Right lung (tissue), 5 donors: ENCODE results near the gene C22orf31. TPM values are rescaled to one million over a fixed set of nuclear protein-coding genes. Genes with fewer than 3 reads are reported as not detected.

Experiments used
- DNase-seq, 2 donors: peaks; one replicate each; pipeline ENCODE4 v3.0.0-alpha.2; 2013
- polyA plus RNA-seq, 5 donors: library from polyadenylated mRNA; unstranded; fragments of 120-200 nt; gene quantifications; one replicate each; pipeline versions ENCODE4 v1.2.1 to v1.2.3, GENCODE V29; 2013; ENCODE audit warnings: inconsistent platforms in 1 of 5, low replicate concordance in 1 of 5; ENCODE audit not compliant: insufficient read length in 5 of 5, insufficient read depth in 1 of 5

The C22orf31 gene
- polyA plus RNA-seq, 5 donors, result 0.75 to 1.6 (median 0.98) TPM

GRCh38 chr22:29029202-29030000, 32.2 kb downstream of the C22orf31 start:
- no peak for DNase-seq

- DNase-seq, result no peak
These were observed 33.2 kb downstream of the C22orf31 start for GRCh38 chr22:29028468-29028867.

GRCh38 chr22:29026579-29026978, 35.1 kb downstream of the C22orf31 start:
- DNase-seq, result no peak

GRCh38 chr22:29023172-29023796, 38.3 kb downstream of the C22orf31 start:
- DNase-seq, result no peak

GRCh38 chr22:29022101-29022817, 39.4 kb downstream of the C22orf31 start:
- DNase-seq, result no peak

GRCh38 chr22:29018293-29019189, 43.1 kb downstream of the C22orf31 start:
- DNase-seq, result no peak

DNA sequence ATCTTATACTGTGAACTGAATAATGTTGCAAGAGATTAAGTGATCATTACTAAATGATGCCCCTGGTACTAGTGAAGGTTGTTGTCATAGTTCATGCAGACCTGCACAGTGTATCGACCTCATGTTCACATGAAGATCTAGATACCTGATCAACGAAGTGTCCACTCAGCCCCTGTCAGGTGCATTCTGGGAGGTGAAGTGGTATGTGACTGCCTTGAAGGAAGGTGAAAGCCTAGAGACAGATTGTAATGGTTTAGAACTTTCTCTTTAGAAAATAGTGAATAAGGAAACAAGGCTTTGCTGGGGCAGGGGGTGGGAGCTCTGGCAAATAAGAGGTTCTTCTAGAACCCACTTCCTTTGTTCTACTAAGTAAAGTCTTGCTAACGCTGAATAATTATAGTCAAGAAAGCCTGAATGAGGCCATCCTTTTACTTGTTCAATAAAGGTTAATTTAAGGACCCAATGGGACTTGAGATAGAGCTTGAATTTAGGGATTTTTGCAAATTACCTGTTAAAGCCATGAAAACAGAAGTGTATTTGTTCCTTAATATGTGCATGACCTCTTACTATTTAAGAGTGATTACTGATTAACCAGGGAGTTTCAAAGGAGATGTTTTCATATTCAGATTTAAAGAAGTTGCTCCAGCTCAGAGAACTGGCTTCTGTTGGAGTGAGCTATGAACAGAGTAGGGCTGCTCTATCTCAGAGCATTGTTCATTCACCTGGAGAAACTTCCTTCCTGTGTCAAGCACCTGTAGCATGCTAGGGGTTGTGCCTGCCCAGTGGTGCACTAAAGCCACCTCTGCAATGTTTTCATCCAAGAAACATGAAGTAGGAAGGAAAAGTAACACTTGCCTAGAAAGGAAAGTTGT, 45.3 kb downstream of the C22orf31 start:
- DNase-seq, result no peak

DNA sequence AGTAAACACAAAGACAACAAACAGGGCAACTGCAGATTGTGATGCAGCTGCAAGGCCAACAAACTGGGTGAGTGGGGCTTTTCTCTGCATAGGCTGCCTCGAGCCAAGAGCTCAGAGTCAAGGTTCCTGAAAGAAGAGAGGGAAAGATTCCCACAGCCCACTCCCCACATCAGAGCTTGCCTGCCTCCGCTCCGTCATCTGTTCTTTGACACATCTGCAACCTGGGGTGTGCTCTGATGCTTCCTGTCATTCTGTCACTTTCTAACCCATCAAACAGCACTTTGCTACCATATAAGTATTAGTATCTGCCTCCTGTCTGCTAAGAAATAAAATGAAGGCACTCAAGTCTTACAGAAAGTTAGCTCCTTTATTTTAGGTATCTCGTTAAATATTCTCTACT, 46.9 kb downstream of the C22orf31 start:
- DNase-seq, result no peak

DNA sequence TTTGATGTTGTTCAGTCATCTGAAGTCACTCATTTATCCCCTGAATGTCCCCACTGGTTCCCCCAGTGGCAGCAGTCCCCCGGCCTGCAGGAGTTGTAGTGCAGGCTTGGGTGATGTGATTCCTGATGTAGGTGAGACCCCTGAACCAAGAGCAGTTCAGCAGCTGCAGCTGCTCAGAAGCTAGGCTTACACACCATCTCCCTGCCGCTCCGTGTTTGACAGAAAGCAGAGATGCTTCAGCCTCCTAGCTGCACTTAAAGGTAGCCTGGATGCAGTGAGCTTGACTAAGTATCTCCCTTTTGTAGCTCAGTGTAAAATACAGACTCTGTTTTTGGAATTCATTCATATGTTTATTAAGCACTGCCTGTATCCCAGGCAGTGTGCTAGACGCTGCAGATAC, 47.3 kb downstream of the C22orf31 start:
- no peak for DNase-seq

DNA sequence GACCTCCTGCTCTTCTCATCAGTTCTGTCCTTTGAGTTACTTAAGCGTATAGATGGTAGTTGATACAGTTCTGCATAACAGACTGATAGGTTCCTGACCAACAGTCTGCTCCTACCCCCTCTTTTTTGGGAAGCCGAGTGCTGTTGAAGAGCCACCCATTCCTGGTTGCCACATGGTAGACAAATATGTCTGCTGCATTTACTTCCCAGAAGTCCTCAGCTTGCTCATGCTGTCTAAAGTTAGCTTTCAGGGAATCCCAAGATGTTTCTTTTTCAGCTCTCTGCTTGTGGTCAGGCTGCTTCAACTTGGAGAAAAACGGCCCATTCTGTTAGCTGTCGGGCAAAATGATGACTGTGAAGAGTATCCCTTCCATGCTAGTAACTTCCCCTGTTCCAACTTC, 48.7 kb downstream of the C22orf31 start:
- no peak for DNase-seq

DNA sequence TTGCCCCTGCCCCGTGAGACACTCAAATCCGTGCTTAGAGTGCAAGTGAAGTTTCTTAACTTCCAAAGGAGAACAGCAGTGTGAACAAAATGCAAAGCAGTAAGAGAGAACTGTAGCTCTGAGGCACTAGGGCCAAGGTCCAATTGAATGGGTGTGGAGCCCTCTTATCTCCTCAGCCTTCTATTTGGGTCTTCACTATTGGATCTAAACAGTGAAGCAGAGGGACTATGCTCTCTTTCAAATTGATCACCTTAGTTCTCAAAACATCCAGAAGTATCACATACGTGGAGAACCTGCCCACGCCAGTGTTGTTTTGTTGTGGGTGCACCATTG, 49.6 kb downstream of the C22orf31 start:
- DNase-seq, result no peak

- DNase-seq, result no peak
These were observed 50.2 kb downstream of the C22orf31 start for GRCh38 chr22:29011240-29012100.

- DNase-seq, result no peak
These were observed 52.5 kb downstream of the C22orf31 start for GRCh38 chr22:29009148-29009547.

Other genes starting within 250 kb of the C22orf31 start
- 10 to 100 TPM; 20.8 to 33.3 (median 24.7) TPM for gene ZNRF3, start 178.3 kb downstream of the C22orf31 start, polyA plus RNA-seq
- gene KREMEN1, start 11.2 kb upstream of the C22orf31 start, polyA plus RNA-seq, result 10 to 100 TPM; 25.1 to 43.9 (median 33.8) TPM
- 100 to 1,000 TPM in 1 of 5 donors, 10 to 100 TPM in 4; 66.2 to 124 (median 89.7) TPM for gene EMID1, start 144.1 kb upstream of the C22orf31 start, polyA plus RNA-seq
- gene RHBDD3, start 206.2 kb upstream of the C22orf31 start, polyA plus RNA-seq, result 10 to 100 TPM; 23.2 to 48.0 (median 33.5) TPM
- 100 to 1,000 TPM; 313 to 369 (median 340) TPM for gene EWSR1, start 206.4 kb upstream of the C22orf31 start, polyA plus RNA-seq
- 10 to 100 TPM in 1 of 5 donors, 1 to 10 TPM in 4; 5.2 to 11.1 (median 7.2) TPM for gene GAS2L1, start 244.8 kb upstream of the C22orf31 start, polyA plus RNA-seq